GM19193 (cell line): ENCODE measurements around the gene WDFY2.

Experiments used
- POLR2A ChIP-seq: IDR thresholded peaks from 4 replicates; pipeline ENCODE4 v1.6.1; 2011; ENCODE audit not compliant: insufficient read depth, insufficient read length; ENCODE audit errors: extremely low read depth

The WDFY2 gene

GRCh38 chr13:51814825-51815650 is 230.8 kb downstream of the WDFY2 start:
- peak; percentile 28 for TF ChIP-seq POLR2A

GRCh38 chr13:51815848-51816247 is 231.6 kb downstream of the WDFY2 start:
- TF ChIP-seq POLR2A, result no peak

- no peak for TF ChIP-seq POLR2A
Measured at GRCh38 chr13:51816604-51817249, 232.5 kb downstream of the WDFY2 start.
